Measurements from ENCODE around the gene TFEB.

TFEB gene

GRCh38 chr6:41690541-41691330, 44.7 kb downstream of the TFEB start:
- DNase-seq = no peak
- Histone ChIP-seq H3K27ac (no peak overlapping the region), H3K9me3 (ENCODE audit: severe bottlenecking) (no peaks in the 10 kb centered on the region), H3K27me3 (ENCODE audit: insufficient read depth, low read depth, severe bottlenecking) (no peaks in the 10 kb centered on the region), H3K36me3 (no peaks in the 10 kb centered on the region), H3K4me3 (ENCODE audit: low read depth, low read length) (no peak overlapping the region)
- TF ChIP-seq, protein P1, sequence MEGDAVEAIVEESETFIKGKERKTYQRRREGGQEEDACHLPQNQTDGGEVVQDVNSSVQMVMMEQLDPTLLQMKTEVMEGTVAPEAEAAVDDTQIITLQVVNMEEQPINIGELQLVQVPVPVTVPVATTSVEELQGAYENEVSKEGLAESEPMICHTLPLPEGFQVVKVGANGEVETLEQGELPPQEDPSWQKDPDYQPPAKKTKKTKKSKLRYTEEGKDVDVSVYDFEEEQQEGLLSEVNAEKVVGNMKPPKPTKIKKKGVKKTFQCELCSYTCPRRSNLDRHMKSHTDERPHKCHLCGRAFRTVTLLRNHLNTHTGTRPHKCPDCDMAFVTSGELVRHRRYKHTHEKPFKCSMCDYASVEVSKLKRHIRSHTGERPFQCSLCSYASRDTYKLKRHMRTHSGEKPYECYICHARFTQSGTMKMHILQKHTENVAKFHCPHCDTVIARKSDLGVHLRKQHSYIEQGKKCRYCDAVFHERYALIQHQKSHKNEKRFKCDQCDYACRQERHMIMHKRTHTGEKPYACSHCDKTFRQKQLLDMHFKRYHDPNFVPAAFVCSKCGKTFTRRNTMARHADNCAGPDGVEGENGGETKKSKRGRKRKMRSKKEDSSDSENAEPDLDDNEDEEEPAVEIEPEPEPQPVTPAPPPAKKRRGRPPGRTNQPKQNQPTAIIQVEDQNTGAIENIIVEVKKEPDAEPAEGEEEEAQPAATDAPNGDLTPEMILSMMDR (IDR thresholded peaks at IDR 0.05; ENCODE audit: low read depth, low read length) = no peak

- no peaks in the 10 kb centered on the region for H3K36me3 ChIP-seq
- H3K27ac ChIP-seq = no peak overlapping the region
- H3K27me3 ChIP-seq (ENCODE audit: insufficient read depth, low read depth, severe bottlenecking) = no peaks in the 10 kb centered on the region
- H3K4me3 ChIP-seq (ENCODE audit: low read depth, low read length) = no peak overlapping the region
- TF ChIP-seq, protein P1 (IDR thresholded peaks at IDR 0.05; ENCODE audit: low read depth, low read length) = no peak
- DNase-seq = no peak
- H3K9me3 ChIP-seq (ENCODE audit: severe bottlenecking) = no peaks in the 10 kb centered on the region
Measured at GRCh38 chr6:41689171-41690008, 46.0 kb downstream of the TFEB start.

- Histone ChIP-seq H3K4me3 (ENCODE audit: low read depth, low read length) (no peak overlapping the region), H3K27me3 (ENCODE audit: insufficient read depth, low read depth, severe bottlenecking) (no peaks in the 10 kb centered on the region), H3K36me3 (no peaks in the 10 kb centered on the region), H3K27ac (no peak overlapping the region), H3K9me3 (ENCODE audit: severe bottlenecking) (no peaks in the 10 kb centered on the region)
- TF ChIP-seq, protein P1 (IDR thresholded peaks at IDR 0.05; ENCODE audit: low read depth, low read length) = no peak
- DNase-seq = no peak
Measured at GRCh38 chr6:41688256-41688965, 47.0 kb downstream of the TFEB start.

GRCh38 chr6:41687501-41688175, 47.8 kb downstream of the TFEB start:
- TF ChIP-seq, protein P1 (IDR thresholded peaks at IDR 0.05; ENCODE audit: low read depth, low read length) = no peak
- DNase-seq = no peak
- Histone ChIP-seq H3K27ac (no peak overlapping the region), H3K9me3 (ENCODE audit: severe bottlenecking) (no peaks in the 10 kb centered on the region), H3K4me3 (ENCODE audit: low read depth, low read length) (no peak overlapping the region), H3K36me3 (no peaks in the 10 kb centered on the region), H3K27me3 (ENCODE audit: insufficient read depth, low read depth, severe bottlenecking) (no peaks in the 10 kb centered on the region)

- DNase-seq = no peak
- no peaks in the 10 kb centered on the region for H3K36me3 ChIP-seq
- no peaks in the 10 kb centered on the region for H3K9me3 ChIP-seq (ENCODE audit: severe bottlenecking)
- H3K27ac ChIP-seq = no peak overlapping the region
- no peak overlapping the region for H3K4me3 ChIP-seq (ENCODE audit: low read depth, low read length)
- no peaks in the 10 kb centered on the region for H3K27me3 ChIP-seq (ENCODE audit: insufficient read depth, low read depth, severe bottlenecking)
- TF ChIP-seq, protein P1 (IDR thresholded peaks at IDR 0.05; ENCODE audit: low read depth, low read length) = no peak
Measured at GRCh38 chr6:41685641-41686380, 49.6 kb downstream of the TFEB start.
